ENCODE data around the gene BZW2.

BZW2 gene

DNA sequence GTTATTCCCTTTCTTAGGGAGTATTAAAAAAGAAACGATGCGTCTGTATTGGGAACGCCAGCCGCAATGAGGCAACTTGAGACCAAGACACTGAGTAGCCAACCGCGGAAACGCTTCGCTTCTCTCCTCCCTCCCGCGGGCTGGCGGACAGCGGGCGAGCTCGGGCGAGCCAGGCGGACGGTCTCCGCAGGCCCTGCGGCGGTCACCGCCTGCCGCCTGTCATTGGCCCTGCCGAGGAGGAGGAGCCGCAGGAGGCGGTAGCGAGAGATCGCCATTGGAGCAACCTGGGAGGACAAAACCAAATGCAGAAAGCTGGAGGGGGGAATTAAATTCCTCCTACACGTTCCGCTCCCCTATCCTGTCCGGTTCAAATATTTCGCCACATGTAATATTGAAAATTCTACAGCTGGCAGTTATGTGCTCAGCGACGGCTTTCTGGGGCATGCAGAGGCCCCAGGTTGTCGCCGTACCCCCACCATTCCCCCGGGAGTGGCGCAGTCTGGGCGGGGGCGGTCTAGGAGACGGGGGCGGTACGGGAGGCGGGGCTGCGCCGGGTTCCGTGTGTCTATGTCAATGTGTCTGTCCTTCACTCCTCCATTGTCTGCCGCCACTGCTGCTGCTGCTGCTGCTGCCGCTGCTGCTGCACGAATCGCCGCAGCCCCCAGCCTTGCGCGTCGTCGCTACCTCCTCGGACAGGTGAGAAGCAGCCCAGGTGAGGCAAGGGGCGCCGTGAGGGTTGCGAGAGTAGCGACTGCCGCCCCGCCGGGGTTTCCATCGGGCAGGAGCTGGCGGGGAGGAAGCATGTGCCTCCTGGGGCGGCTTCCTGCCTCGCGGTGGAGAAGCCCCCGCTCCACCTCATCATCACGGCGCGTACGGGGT, at the start of gene BZW2, which contains the start of gene ANKMY2:
Gene BZW2 (plus strand): TSS at position 589 of the 879 bp plus-strand sequence. CDS start 19,263 bp downstream, outside the sequence.
Gene ANKMY2 (minus strand): TSS at position 162 of the 879 bp plus-strand sequence. CDS start 181 bp downstream, outside the sequence.
- DNase-seq, result peak; percentile 88

DNA sequence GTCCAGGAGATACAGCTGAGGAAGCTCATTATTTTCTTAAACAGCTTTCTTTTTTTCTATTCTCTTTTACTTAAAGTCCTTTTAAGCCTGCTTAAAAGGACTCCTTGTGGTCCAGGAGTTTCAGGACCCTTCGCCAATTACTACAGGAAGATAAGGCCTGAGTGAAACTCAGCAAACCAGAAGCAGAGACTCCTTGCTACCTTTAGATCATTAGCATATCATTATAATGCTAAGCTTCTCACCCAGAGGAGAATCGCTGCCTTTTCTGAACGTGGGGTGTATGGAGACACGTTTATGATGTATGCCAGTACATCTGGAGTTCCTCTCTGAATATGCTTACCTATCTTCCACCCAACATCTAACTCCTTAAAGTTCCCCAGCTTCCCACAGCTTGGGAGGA, 48.0 kb upstream of the BZW2 start:
- DNase-seq, result no peak

DNA sequence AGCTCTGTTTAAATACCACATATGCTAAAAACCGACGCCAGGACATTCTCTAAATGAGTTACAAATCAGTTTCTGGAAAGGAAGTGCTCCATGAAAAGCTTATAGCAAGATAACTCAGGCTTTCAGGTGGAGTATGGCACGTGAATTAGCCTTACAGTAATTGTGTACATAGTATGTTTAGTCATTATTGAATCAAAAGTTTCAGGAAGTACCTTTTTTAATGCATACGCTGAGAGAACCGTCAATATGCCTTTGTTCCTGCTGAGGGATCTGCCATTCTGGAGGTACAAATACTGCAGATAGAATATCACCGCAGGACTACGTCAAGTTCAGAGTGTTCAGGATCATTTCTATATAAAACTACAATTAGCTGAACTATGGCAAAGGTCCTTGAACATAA, 46.1 kb upstream of the BZW2 start:
- no peak for DNase-seq

DNA sequence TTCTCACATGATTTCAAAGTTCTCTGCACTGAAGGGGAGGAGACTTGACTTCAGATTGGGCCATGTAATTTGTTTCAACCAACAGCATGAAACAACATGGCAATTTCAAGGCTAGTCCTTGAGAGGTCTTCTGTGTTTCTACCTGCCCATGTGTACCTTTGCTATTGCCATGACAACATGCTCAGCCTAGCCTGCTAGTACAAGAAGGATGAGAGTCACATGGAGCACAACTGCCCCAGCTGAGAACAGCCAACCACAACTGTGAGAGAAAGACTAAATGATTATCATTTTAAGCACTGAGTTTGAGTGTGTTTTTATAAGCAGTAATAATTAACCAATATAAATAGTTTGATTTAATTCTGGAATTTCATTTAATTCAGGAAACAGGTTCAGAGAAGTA, 42.3 kb upstream of the BZW2 start:
- no peak for DNase-seq

DNA sequence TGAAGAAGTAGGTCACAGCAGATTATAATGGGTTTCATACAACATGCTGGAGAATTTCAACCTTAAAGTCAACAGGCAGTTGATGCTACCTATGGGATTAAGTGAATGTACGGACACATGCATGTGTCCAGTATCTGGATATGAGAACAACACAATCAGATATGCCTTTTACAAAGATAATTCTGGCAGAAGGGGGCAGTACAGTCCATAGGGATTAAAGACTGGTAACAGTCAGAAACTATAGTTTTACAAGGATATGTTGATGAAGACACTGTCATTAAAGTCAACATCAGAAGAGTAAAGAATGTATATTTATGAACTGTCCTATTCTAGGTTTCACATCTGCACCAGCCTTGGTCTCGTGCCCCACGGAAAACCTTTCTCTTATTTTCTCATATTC, 41.9 kb upstream of the BZW2 start:
- no peak for DNase-seq

DNA sequence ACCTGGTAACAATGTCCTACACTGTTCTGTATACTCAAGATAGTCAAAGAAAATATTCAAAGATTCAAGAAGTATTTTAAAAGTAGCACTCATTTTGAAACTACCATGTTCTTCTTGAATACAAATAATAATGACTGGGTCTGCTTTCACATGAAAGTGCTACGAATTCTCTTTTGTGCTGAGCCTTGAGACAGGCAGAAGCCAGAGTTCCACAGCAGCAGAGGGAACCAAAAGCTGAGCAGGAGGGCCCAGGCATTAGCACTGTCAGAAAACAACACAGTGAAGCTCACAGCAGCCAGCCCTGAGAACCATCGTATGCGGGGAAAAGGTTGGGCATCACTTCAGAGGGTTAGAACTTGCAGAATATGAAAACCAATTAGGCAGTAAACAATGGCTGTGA, 39.3 kb upstream of the BZW2 start:
- DNase-seq, result no peak

DNA sequence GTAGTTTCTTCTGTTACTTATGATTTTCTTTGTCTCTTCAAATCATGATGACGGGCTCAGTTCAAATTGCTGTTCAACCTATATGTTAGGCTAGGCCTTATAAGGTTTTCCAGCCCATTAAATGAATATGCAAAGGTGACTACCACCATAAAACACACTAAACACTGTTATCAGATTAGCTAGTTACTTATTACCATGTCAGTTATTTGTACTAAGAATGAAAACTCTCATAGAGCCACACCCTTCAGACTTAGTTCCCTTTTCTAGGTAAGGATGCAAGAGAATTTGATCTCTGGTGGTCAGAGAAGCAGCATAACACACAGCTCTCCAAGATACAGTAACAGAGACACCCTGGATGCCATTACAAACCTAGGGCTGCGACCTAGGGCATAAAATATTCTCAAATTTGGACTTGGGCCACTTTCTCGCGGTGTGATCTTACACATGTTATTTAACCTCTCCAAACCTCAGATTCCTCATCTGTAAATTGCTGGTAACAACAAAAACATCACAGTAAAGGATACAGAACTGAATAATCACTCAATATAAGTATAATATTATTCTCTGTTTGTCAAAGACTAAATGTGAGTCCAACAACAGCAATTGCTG, 36.0 kb upstream of the BZW2 start:
- no peak for DNase-seq

DNA sequence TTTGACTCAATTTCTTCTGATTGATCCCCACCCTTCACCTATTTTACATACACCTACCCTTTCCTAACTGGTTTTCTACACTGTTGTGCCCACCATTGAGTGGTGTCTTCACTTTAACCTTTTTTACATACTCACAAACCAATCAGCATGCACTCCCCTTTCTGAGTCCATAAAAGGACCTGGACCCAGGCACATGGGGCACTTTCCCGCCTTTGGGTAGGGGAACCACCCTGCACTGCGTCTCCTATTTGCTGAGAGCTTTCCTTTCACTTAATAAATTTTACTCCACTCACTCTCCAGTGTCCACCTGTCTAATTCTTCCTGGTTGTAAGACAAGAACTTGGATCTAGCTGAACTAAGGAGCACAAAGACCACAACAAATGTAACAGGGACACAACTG, 34.3 kb upstream of the BZW2 start:
- no peak for DNase-seq

DNA sequence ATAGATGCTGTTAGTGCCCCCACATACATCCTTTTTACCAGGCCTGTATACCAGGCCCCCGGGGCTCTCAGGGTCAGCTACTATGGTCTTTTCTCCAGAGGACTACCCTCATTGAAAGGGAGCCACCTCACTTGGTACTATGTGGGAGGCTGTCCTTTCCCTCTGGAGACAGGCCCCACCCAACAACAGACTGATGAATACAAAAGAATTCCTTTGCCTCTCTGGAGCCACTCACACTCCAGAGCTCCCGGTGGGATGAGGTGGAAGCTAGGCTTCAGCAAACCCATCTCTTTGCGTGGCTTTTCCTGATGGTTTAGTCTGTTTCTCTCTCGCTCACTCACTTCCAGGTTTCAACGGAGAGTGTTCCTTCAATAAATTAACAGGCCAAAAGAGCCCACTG, 30.8 kb upstream of the BZW2 start:
- no peak for DNase-seq

DNA sequence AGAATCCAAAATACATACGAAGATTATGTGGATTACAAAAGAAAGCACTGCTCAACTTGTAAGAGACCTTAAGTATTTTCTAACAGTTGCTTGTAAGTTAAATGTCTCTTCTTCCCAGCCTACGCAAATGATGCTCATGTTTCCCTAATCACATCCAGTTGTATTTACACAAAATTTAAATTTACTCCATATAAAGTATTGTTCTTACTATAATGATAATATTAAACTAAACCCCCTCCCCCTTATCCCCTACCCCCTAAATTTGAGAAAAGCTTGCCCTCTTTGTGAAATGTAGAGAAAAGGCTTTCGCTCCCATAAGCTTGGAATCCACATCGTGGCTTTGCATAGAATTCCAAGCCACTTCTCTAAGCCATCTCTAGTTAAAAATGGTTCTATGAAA, 29.9 kb upstream of the BZW2 start:
- DNase-seq, result no peak

DNA sequence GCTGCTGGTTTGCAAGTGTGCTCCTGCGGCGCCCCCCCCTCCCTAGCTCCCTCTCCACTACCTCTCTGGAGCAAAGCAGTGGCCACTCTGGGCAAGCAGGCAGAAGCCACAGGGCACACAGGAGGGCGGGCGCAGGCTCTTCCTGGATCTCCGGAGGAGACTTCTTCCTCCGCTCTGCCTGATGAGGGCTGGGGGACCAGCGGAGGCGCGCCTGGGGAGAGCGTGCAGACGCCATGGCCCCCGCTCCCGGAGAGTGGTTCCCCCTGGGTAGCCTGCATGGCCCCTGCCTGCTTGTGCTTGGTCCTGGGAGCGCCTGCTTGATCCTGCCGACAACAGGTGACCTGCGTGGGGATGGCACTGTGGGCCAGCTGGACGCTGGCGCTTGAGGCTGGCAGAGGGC, 29.4 kb upstream of the BZW2 start:
- DNase-seq, result no peak

DNA sequence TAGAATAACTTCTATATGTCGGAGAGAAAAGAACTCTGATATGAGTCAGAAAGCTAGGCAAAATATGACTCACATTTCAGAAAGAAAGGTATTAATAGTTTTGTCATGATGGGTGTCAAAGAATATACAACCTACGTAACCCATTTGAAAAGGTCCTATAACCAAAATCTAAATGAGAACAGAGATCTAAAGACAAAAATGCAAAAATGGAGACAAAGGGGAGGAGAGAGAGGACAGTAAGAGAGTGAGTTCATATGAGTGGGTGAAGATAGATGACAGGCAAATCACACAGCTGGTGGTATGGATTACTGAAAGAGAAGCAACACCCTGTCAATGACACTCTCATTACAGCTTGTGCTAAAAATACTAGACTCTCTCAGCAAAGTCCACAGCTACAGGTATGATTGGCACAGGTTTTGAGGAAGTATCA, 26.0 kb upstream of the BZW2 start:
- no peak for DNase-seq

DNA sequence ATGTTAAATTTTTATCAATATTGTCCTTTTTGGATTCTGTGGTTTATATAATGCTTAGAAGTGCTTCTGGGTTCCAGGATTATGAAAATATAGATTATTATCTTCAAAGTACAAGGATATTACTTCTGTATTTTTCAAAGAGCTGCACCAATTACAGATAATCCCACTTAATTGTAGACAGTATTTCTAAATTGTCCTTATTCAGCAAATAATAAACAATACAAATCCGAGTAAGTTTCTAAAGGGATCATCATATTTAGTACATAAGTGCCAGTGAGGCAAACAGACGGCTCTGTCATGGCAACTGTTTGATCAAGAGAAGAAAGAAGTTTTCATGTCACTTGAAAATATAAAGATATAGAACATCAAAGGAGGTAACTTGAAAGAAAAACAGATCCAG, 19.6 kb upstream of the BZW2 start:
- DNase-seq, result no peak

DNA sequence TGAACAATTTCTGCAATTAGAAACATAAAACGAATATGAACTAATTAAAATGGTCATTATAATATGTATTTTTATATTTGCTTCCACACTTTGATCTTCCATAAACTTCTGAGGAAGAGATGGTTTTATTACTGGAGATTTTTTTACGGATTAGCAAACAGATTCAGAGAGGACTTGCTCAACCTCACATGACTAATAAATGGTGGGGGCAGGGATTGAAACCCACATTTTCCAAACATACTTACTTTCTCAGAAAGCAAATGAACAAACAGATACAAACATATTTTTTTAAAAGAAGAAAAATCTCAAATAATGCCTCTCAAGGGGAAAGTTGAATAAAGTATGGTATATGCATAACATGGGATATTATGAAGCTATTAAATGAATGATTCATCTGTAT, 18.7 kb upstream of the BZW2 start:
- no peak for DNase-seq

DNA sequence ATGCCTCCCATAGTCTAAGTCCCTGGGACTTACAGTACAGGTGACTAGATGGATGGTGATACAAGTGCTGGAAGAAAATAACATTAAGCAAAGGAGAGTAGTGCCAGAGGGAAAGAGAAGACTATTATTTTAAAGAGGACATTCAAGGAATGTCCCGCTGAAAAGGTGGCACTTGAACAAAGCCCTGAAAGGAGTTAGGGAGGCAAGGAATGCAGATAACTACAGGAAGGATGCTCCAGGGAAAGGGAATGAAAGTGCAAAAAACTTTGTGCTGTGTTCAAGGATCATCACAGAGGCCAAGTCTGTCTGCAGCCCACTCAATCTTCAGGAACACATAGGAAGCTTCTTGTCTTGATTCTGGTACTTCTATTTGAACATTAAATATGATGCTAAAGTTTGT, 15.3 kb upstream of the BZW2 start:
- no peak for DNase-seq

DNA sequence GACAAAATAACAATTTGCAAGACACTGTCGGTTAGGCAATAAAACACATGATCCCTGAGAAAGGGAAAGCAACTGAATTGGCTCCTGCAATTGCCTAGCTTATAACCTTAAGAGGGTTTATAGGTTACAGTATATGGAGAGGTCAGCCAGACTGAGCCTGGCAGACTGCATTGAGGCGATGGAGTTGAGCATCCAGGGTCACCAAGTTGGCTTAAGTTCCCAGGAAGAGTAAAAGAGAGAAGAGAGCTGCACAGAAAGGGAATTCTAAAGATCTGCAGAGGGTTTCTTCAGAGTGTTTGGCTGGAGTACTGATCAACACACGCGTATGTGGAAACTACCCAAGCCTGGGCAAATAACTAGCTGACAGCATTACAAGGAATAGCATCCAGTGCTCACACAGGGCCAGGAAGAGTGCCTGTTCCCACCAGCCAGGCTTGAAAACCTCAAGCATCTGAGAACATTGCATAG, 11.7 kb upstream of the BZW2 start:
- DNase-seq, result no peak

DNA sequence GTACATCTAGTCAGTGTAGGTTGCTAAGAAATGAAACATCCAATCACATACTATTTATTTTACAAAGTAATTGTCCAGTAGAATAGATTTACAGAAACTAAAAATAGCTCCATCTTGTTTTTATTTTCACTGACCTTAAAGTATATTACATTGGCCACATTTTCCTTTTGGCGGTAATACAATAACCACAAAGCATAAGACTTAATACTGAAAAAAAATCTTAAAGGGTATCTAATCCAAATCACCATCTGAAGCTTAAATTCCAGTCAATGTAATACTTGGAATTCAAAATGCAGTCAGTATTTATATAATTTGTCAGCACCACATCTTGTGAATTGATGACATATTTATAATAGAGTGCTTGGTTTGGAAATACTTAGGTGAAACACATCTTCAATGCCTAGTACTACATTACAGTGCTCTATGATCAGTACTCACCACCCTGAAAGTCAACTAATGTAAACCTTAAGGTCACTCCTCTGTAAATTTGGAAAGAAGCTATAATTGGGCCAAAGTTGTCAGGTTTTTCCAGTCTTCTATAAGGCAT, 9.4 kb upstream of the BZW2 start:
- no peak for DNase-seq

DNA sequence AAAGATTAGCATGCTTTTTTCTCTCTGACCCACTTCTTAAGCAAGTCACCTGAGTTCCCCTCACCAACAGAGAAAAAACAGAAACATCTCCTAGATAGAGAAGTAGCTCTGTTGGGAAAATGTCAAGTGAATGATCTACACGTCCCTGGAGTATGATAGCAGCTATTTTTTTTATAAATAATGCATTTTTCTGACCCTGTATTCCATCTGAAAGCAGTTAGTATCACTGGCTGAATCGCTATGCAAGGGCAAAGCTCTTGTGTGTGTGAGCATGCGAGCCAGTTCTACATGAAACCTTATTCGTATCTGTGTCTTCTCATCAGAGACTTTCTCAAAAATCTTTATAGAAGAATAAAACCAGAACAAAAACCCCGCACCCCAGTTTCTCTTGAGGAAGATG, 8.6 kb upstream of the BZW2 start:
- no peak for DNase-seq

DNA sequence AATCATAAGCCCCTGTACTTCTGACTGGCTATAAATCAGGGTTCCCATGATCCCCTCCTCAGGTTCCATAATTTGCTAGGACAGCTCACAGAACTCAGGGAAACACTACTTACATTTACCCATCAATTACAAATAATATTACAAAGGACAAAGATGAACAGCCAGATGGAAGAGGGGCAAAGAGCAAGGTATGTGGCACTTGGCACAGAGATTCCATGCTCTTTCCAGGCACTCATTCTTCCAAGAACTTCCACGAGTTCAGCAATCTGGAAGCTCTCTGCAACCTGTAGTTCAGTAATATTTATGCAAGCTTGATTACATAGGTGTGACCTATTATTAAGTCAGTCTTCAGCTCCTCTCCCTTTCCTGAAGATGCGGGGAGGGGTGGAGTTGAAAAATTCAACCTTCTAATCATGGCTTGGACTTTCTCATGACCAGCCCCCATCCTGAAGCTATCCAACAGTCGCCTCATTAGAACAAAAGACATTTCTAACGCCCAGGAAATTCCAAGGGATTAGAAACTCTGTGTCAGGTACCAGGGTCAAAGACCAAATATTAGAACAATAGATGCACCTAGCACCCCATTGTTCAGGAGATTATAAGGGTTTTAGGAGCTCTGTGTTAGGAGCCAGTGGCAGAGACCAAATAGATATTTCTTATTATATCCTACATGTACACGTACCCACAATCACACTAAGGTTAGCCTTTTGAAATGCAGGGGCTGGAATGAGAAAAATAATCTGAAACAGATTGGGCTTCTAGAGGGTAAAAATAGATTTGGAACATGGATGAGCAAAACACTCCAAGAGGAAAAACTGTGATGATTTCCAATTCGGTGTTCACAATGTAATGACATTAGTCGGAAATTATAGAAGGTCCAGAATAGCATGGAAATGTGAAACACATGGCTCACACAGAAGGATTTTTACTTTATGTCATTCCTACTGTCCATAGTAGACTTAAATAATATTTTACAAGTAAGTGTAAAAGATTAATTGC, 7.4 kb upstream of the BZW2 start:
- no peak for DNase-seq

DNA sequence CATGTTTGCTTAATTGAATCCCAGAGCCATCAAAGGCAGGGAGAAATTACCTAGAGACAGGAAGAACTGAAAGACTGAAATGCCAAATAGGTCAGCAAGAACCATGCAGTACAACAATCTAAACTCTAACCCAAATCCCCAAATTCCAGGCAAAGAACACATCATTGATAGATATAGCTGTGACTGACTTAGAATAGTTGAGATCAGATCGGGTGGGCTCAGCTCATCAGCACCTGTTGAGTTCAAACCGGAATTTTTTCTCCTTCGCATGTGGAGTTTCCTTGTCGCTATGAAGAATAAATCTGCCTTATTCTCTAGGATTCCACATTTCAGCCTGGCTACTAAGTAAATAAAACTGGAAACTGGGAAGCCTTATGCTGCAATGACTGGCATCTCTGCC, 1.8 kb upstream of the BZW2 start:
- no peak for DNase-seq

DNA sequence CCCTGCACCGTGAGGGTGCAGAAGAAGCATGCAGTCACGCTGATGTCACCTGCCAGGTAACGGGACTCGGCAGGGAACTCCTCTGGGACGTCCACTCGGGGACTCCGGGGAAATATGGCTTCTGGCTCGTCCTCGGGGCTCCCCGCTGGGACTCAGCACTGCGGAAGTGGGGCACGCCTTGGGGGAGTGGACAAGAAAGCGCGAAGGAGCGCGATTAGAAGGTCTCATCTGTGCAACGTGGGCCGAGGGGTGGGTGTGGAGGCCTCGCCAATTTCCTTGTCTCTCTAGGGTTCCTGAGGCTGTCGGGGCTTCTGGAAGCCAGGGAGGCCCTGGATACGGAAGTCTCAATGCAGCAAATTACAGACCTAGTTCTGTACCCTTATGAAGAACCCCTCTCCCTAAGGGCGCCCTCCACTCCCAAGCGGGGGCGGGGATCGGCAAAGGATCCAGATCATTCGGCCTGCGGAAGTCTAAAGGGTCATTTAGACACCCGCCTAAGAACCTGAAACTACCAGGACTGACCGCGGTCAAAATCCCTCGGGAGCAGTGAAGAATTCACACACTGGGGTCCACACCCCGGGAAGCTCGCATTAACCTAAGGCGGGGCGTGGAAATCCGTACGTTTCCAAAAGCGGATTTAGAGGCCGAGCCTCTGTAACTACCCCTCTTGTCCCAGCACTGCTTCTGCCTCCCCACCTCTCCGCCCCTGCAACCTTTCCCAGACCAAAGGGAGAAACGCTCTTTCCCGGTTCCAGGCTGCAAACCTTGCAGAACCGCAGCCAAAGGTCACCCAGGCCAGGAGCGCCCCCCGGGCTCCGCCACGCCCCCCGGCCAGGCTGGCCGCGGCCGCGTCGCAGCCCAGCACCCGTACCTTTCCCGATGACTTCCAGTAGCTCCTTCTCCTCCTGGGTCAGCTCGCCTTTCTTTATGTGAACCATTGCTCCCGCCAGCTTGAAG, 1.1 kb upstream of the BZW2 start:
- DNase-seq, result no peak
